Amygdala (tissue), 56 donors: ENCODE results near the gene TMEM184A.

ENCODE experiments used
- DNase-seq, 56 donors: peaks; one replicate each; lab custom pipeline; 2025; lab: John Stamatoyannopoulos, UW

Gene TMEM184A

GRCh38 chr7:1569833-1570632 is 14.0 kb upstream of the TMEM184A start, which contains the start of gene PSMG3:
Gene PSMG3 (minus strand): TSS chr7:1570032. CDS start chr7:1569339, 693 bp downstream.
- DNase-seq, result peak in 55 of 56 donors; percentile 33 to 94 (median 79)

- DNase-seq, result no peak
These were observed 13.4 kb upstream of the TMEM184A start for GRCh38 chr7:1569440-1569832.

GRCh38 chr7:1569016-1569415 is 13.0 kb upstream of the TMEM184A start:
- DNase-seq, result no peak

- peak in 14 of 56 donors; percentile 14 to 67 (median 29) for DNase-seq
These were observed 12.0 kb upstream of the TMEM184A start for GRCh38 chr7:1567896-1568510.

- DNase-seq, result peak in 4 of 56 donors; percentile 1 to 37 (median 18)
These were observed 11.2 kb upstream of the TMEM184A start for GRCh38 chr7:1567049-1567771.

GRCh38 chr7:1566687-1567048 is 10.7 kb upstream of the TMEM184A start:
- DNase-seq, result no peak

GRCh38 chr7:1564603-1565022 is 8.6 kb upstream of the TMEM184A start:
- DNase-seq, result no peak

- no peak for DNase-seq
These were observed 8.1 kb upstream of the TMEM184A start for GRCh38 chr7:1563981-1564602.

GRCh38 chr7:1562597-1563051 is 6.6 kb upstream of the TMEM184A start:
- DNase-seq, result no peak

- no peak for DNase-seq
These were observed 6.1 kb upstream of the TMEM184A start for GRCh38 chr7:1562116-1562515.

- DNase-seq, result no peak
These were observed 5.3 kb upstream of the TMEM184A start for GRCh38 chr7:1561036-1561940.

GRCh38 chr7:1560620-1561031 is 4.6 kb upstream of the TMEM184A start:
- DNase-seq, result no peak

- no peak for DNase-seq
These were observed 3.9 kb upstream of the TMEM184A start for GRCh38 chr7:1559626-1560590.

- no peak for DNase-seq
These were observed 3.0 kb upstream of the TMEM184A start for GRCh38 chr7:1558841-1559625.

GRCh38 chr7:1558181-1558811 is 2.3 kb upstream of the TMEM184A start:
- no peak for DNase-seq

GRCh38 chr7:1557771-1558170 is 1.8 kb upstream of the TMEM184A start:
- no peak for DNase-seq

- DNase-seq, result no peak
These were observed 1.0 kb upstream of the TMEM184A start for GRCh38 chr7:1557006-1557405.
